Mesodermal cell (in vitro differentiated cells): ENCODE data around the gene EPHB1.

Experiments used
- H3K27ac ChIP-seq: 2 replicates; pipeline ENCODE4 v1.7.0; 2013; ENCODE audit warnings: mild to moderate bottlenecking, low read depth, low read length, moderate library complexity; ENCODE audit not compliant: severe bottlenecking
- H3K36me3 ChIP-seq: 2 replicates; pipeline ENCODE4 v1.7.1; 2013; ENCODE audit warnings: mild to moderate bottlenecking, low read length, moderate library complexity; ENCODE audit not compliant: control insufficient read depth, insufficient read depth
- H3K4me1 ChIP-seq: one replicate; pipeline ENCODE4 v1.7.1; 2013; ENCODE audit warnings: mild to moderate bottlenecking, low read length; ENCODE audit not compliant: insufficient read depth, control insufficient read depth, poor library complexity, severe bottlenecking
- H3K4me3 ChIP-seq: 2 replicates; pipeline ENCODE4 v1.7.0; 2013; ENCODE audit warnings: low read length, control low read depth, mild to moderate bottlenecking; ENCODE audit not compliant: insufficient read depth, poor library complexity, severe bottlenecking; ENCODE audit errors: extremely low read depth
- H3K9me3 ChIP-seq: 2 replicates; pipeline ENCODE4 v1.7.1; 2013; ENCODE audit warnings: mild to moderate bottlenecking, low read length, moderate library complexity; ENCODE audit not compliant: control insufficient read depth
- WGBS, 2 experiments: methylation state at CpG; one replicate each; pipeline ENCODE4 v1.1.5; 2013; ENCODE audit warnings: missing lambda C conversion rate in 2 of 2; ENCODE audit not compliant: insufficient coverage in 2 of 2; 5-methylcytosine and 5-hydroxymethylcytosine counted together

EPHB1 gene

DNA sequence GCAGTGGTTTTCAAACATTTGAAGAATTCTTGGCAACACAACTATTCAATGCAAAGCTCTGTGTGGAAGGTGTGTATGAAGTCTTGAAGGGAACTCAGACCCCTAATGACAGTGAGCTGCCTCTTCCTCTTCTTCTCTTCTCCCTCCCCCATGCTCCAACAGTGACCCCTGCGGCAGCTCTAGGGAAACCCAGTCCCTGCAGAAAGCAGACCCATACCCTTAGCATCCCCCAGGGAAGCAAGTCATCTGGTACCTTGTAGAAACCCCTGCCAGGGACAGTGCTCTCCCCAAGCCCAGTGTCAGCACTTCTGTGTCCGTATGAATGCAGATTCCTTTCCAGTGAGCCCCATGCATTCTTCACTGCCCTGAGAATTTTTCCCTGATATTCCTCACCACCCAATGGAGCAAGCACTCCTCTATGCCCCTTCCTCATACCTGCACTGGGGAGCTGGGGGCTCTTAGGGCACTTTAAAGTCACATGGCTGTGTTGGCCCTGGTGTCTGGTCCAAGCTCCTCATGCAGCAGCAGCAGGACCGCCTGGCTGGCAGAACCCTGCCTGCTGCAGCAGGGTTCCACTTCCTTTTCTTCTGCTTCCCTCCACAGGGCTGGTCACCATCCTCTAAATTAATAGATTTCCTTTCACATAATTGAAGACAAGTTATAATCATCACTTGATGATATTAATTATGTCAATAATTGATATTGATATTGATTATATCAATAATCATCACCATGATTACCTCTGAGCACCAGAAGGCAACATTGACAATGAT lies 442.5 kb downstream of the EPHB1 start:
- Histone ChIP-seq H3K4me3 (no peak overlapping the region), H3K9me3 (no peaks in the 10 kb centered on the region), H3K36me3 (no peaks in the 10 kb centered on the region), H3K27ac (no peak overlapping the region), H3K4me1 (peaks cover 9% of the 10 kb centered on the region)
- WGBS, 2 experiments: 59 to 73% methylated on average over 2 to 3 of the region's 3 CpGs

DNA sequence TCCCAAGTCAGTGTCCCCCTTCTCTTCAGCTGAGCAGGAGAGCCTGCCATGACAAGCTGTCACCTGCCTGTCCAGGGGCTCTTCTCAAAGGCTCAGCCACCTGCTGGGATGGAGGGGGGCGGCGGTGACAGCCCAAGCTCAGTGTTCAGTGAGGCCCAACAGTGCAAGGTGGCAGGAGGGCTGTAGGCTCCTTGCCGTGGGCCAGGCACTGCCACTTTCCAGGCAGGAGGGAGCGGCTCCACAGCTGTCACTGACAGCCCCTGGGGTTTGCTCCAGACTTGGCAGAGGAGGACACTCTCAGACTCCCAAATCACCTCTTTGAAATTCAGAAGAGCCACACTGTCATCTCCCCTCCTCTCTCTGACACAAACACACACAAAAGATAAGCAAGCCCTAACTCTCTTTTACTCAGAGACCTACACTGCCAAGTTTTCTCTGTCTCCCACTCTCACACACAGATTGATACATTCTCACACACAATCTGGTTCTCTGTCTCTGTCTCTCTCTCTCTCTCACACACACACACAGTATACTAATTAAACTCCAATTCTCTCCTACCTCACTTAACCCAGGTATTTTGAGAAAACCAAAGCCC lies 443.3 kb downstream of the EPHB1 start:
- Histone ChIP-seq H3K9me3 (no peaks in the 10 kb centered on the region), H3K27ac (no peak overlapping the region), H3K4me3 (no peak overlapping the region), H3K36me3 (no peaks in the 10 kb centered on the region), H3K4me1 (peaks cover 9% of the 10 kb centered on the region)
- WGBS, 2 experiments: 44 to 65% methylated on average over 4 of the region's 4 CpGs

DNA sequence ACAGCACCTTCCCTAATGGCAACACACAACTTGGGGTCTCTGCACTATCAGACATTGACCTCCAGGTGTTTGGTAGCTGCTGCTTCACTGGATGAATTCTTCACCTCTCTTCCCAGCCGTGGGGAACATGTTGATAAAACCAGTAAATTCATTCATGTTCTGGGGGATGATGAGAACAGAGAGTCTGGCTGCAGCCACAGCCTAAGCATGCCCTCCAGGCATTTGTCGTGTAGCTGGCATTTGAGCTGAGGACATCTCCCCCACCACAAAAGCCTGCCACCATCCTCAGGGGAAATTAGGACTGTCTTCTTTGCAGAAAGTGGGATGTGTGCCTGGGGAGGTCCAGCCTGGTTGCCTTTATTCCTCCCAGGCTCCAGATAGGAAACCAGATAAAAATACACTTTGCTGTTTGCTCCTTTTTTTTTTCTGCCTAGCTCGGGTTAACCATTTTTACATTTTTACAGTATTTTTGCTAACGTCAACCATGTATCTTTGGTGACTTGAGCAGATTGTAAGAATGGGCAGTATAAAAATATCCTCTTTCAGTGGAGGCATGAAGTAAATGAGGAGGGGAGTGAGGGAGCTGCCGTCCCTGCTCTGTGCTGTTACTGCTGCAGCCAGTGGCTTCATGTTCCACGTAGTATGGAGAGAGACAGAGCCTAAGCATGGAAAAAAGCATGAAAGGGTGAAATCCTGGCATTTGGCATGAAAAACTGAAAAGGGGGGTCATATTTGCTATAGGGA lies 444.0 kb downstream of the EPHB1 start:
- Histone ChIP-seq H3K27ac (no peak overlapping the region), H3K4me1 (peaks cover 9% of the 10 kb centered on the region), H3K9me3 (no peaks in the 10 kb centered on the region), H3K4me3 (no peak overlapping the region), H3K36me3 (no peaks in the 10 kb centered on the region)
- 91 to 100% methylated on average over 2 to 4 of the region's 6 CpGs for WGBS, 2 experiments

- Histone ChIP-seq H3K9me3 (no peaks in the 10 kb centered on the region), H3K36me3 (no peaks in the 10 kb centered on the region), H3K27ac (no peak overlapping the region), H3K4me3 (no peak overlapping the region), H3K4me1 (peaks cover 9% of the 10 kb centered on the region)
- WGBS, 2 experiments: 60 to 100% methylated on average over 1 of the region's 1 CpG
Observed at GRCh38 chr3:135239615-135239884, 444.5 kb downstream of the EPHB1 start.

GRCh38 chr3:135240426-135240825 lies 445.4 kb downstream of the EPHB1 start:
- Histone ChIP-seq H3K36me3 (no peaks in the 10 kb centered on the region), H3K4me3 (no peak overlapping the region), H3K27ac (no peak overlapping the region), H3K4me1 (peaks cover 9% of the 10 kb centered on the region), H3K9me3 (no peaks in the 10 kb centered on the region)

GRCh38 chr3:135242285-135242684 lies 447.2 kb downstream of the EPHB1 start:
- no peaks in the 10 kb centered on the region for H3K36me3 ChIP-seq
- no peaks in the 10 kb centered on the region for H3K9me3 ChIP-seq
- 90 to 95% methylated on average over 2 of the region's 2 CpGs for WGBS, 2 experiments
- H3K4me3 ChIP-seq: no peak overlapping the region
- no peak overlapping the region for H3K27ac ChIP-seq
- peaks cover 9% of the 10 kb centered on the region for H3K4me1 ChIP-seq

GRCh38 chr3:135243616-135244015 lies 448.6 kb downstream of the EPHB1 start:
- WGBS, 2 experiments: 89 to 92% methylated on average over 3 of the region's 3 CpGs
- Histone ChIP-seq H3K4me3 (no peak overlapping the region), H3K27ac (peak overlapping the region; percentile 5), H3K9me3 (no peaks in the 10 kb centered on the region), H3K36me3 (no peaks in the 10 kb centered on the region), H3K4me1 (peaks cover 4% of the 10 kb centered on the region)

DNA sequence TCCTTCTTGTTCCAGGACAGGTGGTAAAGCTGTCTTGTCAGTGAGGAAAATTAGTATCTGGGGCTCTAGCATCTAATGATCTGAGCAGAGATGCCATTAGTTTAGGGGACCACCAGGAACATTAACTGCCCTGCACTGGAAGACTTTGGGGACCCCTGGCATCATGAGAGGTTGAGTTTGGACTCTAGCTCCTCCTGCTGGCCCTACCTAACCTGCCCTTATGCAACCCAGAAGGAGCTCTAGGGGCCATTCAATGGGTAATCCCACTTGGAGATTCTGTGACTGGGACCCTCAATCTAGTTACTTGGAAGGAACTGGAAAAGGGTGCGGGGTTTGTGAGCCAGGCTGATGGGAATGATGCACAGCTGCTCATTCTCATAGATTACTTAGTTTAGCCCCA lies 451.0 kb downstream of the EPHB1 start:
- H3K4me1 ChIP-seq: no peaks in the 10 kb centered on the region
- 100% methylated on average over 1 of the region's 1 CpG for WGBS, 2 experiments
- H3K9me3 ChIP-seq: no peaks in the 10 kb centered on the region
- H3K36me3 ChIP-seq: no peaks in the 10 kb centered on the region
- H3K27ac ChIP-seq: no peak overlapping the region
- no peak overlapping the region for H3K4me3 ChIP-seq

- 85 to 88% methylated on average over 12 of the region's 12 CpGs for WGBS, 2 experiments
- no peak overlapping the region for H3K4me3 ChIP-seq
- H3K27ac ChIP-seq: no peak overlapping the region
- H3K4me1 ChIP-seq: no peaks in the 10 kb centered on the region
- no peaks in the 10 kb centered on the region for H3K9me3 ChIP-seq
- H3K36me3 ChIP-seq: no peaks in the 10 kb centered on the region
Observed at GRCh38 chr3:135248213-135248612, 453.2 kb downstream of the EPHB1 start.

- no peaks in the 10 kb centered on the region for H3K9me3 ChIP-seq
- no peak overlapping the region for H3K27ac ChIP-seq
- WGBS, 2 experiments: 94 to 99% methylated on average over 5 of the region's 5 CpGs
- no peak overlapping the region for H3K4me3 ChIP-seq
- H3K4me1 ChIP-seq: no peaks in the 10 kb centered on the region
- no peaks in the 10 kb centered on the region for H3K36me3 ChIP-seq
Observed at GRCh38 chr3:135249186-135249585, 454.1 kb downstream of the EPHB1 start.

DNA sequence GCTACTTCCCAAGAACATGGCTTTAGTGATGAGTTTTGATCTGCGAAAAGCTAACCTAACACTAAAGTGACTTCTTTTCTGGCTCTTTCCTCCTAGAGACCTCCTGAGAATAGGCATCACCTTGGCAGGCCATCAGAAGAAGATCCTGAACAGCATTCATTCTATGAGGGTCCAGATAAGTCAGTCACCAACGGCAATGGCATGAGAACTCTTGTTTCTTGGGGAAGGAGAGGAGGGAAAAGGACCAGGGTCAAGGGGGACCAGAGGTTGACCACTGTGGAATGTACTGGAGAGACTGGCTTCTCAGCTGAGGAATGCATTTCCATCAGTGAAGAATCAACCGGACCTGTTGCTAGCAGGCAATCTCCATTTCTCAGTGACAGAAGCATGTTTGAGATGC lies 463.9 kb downstream of the EPHB1 start:
- Histone ChIP-seq H3K4me1 (peaks cover 5% of the 10 kb centered on the region), H3K9me3 (no peaks in the 10 kb centered on the region), H3K36me3 (no peaks in the 10 kb centered on the region), H3K4me3 (no peak overlapping the region), H3K27ac (no peak overlapping the region)
- WGBS, 2 experiments: 90 to 100% methylated on average over 1 to 2 of the region's 3 CpGs
